ENCODE data around the gene LAMA3. TPM values are rescaled to one million over a fixed set of nuclear protein-coding genes. Genes with fewer than 3 reads are reported as not detected.

The LAMA3 gene
- total RNA-seq, 1 experiment from 2014 or later: 8.1 TPM

DNA sequence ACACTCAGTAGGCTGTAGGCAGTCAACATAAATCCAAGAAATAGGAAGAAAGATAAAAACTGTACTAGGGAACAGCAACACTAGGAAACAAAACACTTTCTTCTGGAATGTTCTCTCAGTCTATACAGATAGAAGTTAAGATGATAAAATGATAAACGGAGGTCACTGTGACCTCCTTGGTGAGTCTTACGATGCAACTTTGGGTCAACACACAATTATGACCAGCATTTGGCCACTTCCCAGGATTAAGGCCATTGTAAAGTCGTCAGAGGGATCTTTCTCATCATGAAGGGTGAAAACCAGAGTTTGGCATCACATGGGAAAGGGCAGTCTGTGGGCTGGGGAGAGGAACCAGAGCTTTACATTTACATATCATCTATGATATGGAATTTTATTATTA, 33.4 kb downstream of the LAMA3 start:
- H3K27ac ChIP-seq (ENCODE audit: low read length): no peak overlapping the region
- no peaks in the 10 kb centered on the region for H3K27me3 ChIP-seq (ENCODE audit: control insufficient read depth, insufficient read depth, low read length)
- ATAC-seq (no peak), DNase-seq (ENCODE audit: low read depth, low spot score) (no peak)
- ChIA-PET POLR2A (no interaction called here), CTCF (no interaction called here)
- H3K36me3 ChIP-seq (ENCODE audit: control insufficient read depth, insufficient read depth, low read length): no peaks in the 10 kb centered on the region
- TF ChIP-seq POLR2AphosphoS5 (IDR thresholded peaks at IDR 0.05; ENCODE audit: low read depth, low read length) (no peak), SIN3A (IDR thresholded peaks at IDR 0.05; ENCODE audit: borderline replicate concordance, insufficient read depth, low read depth, low read length) (no peak), TCF7L2 (IDR thresholded peaks at IDR 0.05; ENCODE audit: low read depth, low read length) (no peak)
- TF ChIP-seq, protein P1, sequence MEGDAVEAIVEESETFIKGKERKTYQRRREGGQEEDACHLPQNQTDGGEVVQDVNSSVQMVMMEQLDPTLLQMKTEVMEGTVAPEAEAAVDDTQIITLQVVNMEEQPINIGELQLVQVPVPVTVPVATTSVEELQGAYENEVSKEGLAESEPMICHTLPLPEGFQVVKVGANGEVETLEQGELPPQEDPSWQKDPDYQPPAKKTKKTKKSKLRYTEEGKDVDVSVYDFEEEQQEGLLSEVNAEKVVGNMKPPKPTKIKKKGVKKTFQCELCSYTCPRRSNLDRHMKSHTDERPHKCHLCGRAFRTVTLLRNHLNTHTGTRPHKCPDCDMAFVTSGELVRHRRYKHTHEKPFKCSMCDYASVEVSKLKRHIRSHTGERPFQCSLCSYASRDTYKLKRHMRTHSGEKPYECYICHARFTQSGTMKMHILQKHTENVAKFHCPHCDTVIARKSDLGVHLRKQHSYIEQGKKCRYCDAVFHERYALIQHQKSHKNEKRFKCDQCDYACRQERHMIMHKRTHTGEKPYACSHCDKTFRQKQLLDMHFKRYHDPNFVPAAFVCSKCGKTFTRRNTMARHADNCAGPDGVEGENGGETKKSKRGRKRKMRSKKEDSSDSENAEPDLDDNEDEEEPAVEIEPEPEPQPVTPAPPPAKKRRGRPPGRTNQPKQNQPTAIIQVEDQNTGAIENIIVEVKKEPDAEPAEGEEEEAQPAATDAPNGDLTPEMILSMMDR (IDR thresholded peaks at IDR 0.05): no peak
- TF ChIP-seq, protein P2, sequence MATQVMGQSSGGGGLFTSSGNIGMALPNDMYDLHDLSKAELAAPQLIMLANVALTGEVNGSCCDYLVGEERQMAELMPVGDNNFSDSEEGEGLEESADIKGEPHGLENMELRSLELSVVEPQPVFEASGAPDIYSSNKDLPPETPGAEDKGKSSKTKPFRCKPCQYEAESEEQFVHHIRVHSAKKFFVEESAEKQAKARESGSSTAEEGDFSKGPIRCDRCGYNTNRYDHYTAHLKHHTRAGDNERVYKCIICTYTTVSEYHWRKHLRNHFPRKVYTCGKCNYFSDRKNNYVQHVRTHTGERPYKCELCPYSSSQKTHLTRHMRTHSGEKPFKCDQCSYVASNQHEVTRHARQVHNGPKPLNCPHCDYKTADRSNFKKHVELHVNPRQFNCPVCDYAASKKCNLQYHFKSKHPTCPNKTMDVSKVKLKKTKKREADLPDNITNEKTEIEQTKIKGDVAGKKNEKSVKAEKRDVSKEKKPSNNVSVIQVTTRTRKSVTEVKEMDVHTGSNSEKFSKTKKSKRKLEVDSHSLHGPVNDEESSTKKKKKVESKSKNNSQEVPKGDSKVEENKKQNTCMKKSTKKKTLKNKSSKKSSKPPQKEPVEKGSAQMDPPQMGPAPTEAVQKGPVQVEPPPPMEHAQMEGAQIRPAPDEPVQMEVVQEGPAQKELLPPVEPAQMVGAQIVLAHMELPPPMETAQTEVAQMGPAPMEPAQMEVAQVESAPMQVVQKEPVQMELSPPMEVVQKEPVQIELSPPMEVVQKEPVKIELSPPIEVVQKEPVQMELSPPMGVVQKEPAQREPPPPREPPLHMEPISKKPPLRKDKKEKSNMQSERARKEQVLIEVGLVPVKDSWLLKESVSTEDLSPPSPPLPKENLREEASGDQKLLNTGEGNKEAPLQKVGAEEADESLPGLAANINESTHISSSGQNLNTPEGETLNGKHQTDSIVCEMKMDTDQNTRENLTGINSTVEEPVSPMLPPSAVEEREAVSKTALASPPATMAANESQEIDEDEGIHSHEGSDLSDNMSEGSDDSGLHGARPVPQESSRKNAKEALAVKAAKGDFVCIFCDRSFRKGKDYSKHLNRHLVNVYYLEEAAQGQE (IDR thresholded peaks at IDR 0.05; ENCODE audit: insufficient read depth in 1 of 2, low read depth in 2 of 2, low read length in 1 of 2): no peak
- intact Hi-C loops (cut with micrococcal nuclease; ENCODE audit: unreplicated experiment) (no loop called here), in situ Hi-C loops (cut with HindIII; ENCODE audit: low pct_unique_long_range_greater_than_20kb, low sequenced_read_pairs) (no loop called here)
- H3K4me3 ChIP-seq (ENCODE audit: low read depth in 2 of 2, low read length in 2 of 2): no peak overlapping the region
- no TSS peak for BruUV-seq (replicated peaks)
- H3K9me3 ChIP-seq (ENCODE audit: control insufficient read depth, insufficient read depth, low read depth, low read length): 0 out of 2 replicates have a peak, but pooled peaks cover 3% of the 10 kb centered on the region
- peaks cover 16% of the 10 kb centered on the region for H3K4me1 ChIP-seq (ENCODE audit: control insufficient read depth, insufficient read depth, low read length)

DNA sequence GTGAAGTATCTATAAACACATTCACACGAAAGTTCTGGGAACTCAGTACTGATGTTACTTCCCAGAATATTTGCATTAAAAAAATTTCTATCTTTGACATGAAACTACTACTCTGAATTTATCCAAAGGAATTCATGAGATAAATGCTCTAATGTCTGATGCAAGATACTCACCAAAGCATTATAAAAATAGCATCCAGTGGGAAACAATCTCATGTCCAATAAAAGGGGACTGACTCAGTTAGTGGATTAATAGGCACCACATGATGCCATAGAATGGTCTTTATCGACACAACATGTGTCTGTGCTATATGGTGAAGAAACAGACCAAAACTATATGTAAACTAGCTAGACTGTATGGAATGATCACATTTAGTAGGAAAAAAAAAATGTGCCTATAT, 33.9 kb downstream of the LAMA3 start:
- CTCF ChIA-PET: no interaction called here
- POLR2A ChIA-PET: no interaction called here
- ATAC-seq (no peak), DNase-seq (ENCODE audit: low read depth, low spot score) (no peak)
- TF ChIP-seq POLR2AphosphoS5 (IDR thresholded peaks at IDR 0.05; ENCODE audit: low read depth, low read length) (no peak), TCF7L2 (IDR thresholded peaks at IDR 0.05; ENCODE audit: low read depth, low read length) (no peak), SIN3A (IDR thresholded peaks at IDR 0.05; ENCODE audit: borderline replicate concordance, insufficient read depth, low read depth, low read length) (no peak)
- TF ChIP-seq, protein P2 (IDR thresholded peaks at IDR 0.05; ENCODE audit: insufficient read depth in 1 of 2, low read depth in 2 of 2, low read length in 1 of 2): no peak
- TF ChIP-seq, protein P1 (IDR thresholded peaks at IDR 0.05): no peak
- intact Hi-C loops (cut with micrococcal nuclease; ENCODE audit: unreplicated experiment): no loop called here
- Histone ChIP-seq H3K27me3 (ENCODE audit: control insufficient read depth, insufficient read depth, low read length) (no peaks in the 10 kb centered on the region), H3K4me3 (ENCODE audit: low read depth in 2 of 2, low read length in 2 of 2) (no peak overlapping the region), H3K36me3 (ENCODE audit: control insufficient read depth, insufficient read depth, low read length) (no peaks in the 10 kb centered on the region), H3K9me3 (ENCODE audit: control insufficient read depth, insufficient read depth, low read depth, low read length) (0 out of 2 replicates have a peak, but pooled peaks cover 3% of the 10 kb centered on the region), H3K4me1 (ENCODE audit: control insufficient read depth, insufficient read depth, low read length) (peaks cover 16% of the 10 kb centered on the region), H3K27ac (ENCODE audit: low read length) (no peak overlapping the region)
- in situ Hi-C loops (cut with HindIII; ENCODE audit: low pct_unique_long_range_greater_than_20kb, low sequenced_read_pairs): no loop called here
- BruUV-seq (replicated peaks): no TSS peak

Measured in Panc1 (cell line).